Stomach (tissue), 9 donors: Measurements from ENCODE around the gene CHMP4A. TPM values are rescaled to one million over a fixed set of nuclear protein-coding genes. Genes with fewer than 3 reads are reported as not detected.

Experiments
- DNase-seq, 2 donors: peaks; one replicate each; pipeline versions ENCODE4 v3.0.0 to v3.0.0-alpha.2; 2013 to 2019
- H3K27ac ChIP-seq, 5 donors: fragments of 200-600 bp in 4 of 5; sonication (generic) in 4 of 5; one replicate each; pipeline ENCODE4 v1.5.1; 2013 to 2019; ENCODE audit warnings: mild to moderate bottlenecking in 1 of 5, moderate library complexity in 1 of 5
- H3K27me3 ChIP-seq, 3 donors: fragments of 200-600 bp; sonication (generic); one replicate each; pipeline ENCODE4 v1.5.1; 2017 to 2019; ENCODE audit warnings: mixed run types in 1 of 3
- H3K36me3 ChIP-seq, 4 donors: fragments of 200-600 bp; sonication (generic); 1 replicate in 3 of 4; 2 replicates in 1 of 4; pipeline ENCODE4 v1.5.1; 2016 to 2019
- H3K4me1 ChIP-seq, 4 donors: fragments of 200-600 bp; sonication (generic); one replicate each; pipeline ENCODE4 v1.5.1; 2016 to 2019
- H3K4me3 ChIP-seq, 4 donors: fragments of 200-600 bp; sonication (generic) in 3 of 4; one replicate each; pipeline ENCODE4 v1.5.1; 2016 to 2019; ENCODE audit warnings: mild to moderate bottlenecking in 1 of 4
- H3K9me3 ChIP-seq, 4 donors: fragments of 200-600 bp; sonication (generic); one replicate each; pipeline ENCODE4 v1.5.1; 2016 to 2019
- EP300 ChIP-seq: sonication (generic); formaldehyde crosslinking; IDR thresholded peaks from one replicate; pipeline ENCODE4 v1.6.1; 2017; ENCODE audit warnings: antibody characterized with exemption
- POLR2A ChIP-seq, 4 donors: fragments of 450-650 bp; IDR thresholded peaks; one replicate each; pipeline ENCODE4 v1.6.1; 2016; ENCODE audit warnings: antibody characterized with exemption in 4 of 4, control low read depth in 2 of 4, mild to moderate bottlenecking in 1 of 4, moderate library complexity in 1 of 4
- POLR2AphosphoS5 ChIP-seq, 3 donors: sonication (generic); formaldehyde crosslinking; IDR thresholded peaks; one replicate each; pipeline ENCODE4 v1.6.1; 2016; ENCODE audit warnings: antibody characterized with exemption in 3 of 3
- WGBS, 5 donors: extraction: QIAGEN DNeasy Blood & Tissue Kit in 3 of 5; methylation state at CpG; one replicate each; pipeline versions ENCODE4 v1.1.5 to v1.1.7; 2013 to 2018; 5-methylcytosine and 5-hydroxymethylcytosine counted together
- intact Hi-C: fragments of 100-400 bp; cut with DNase I; formaldehyde crosslinking; loops from one replicate; pipeline ENCODE4 v1.15.1; 2023; ENCODE audit warnings: low total_unique reads
- polyA plus RNA-seq, 3 donors: library from polyadenylated mRNA; stranded (reverse); fragments of 200-250 nt; gene quantifications; one replicate each; pipeline ENCODE4 v1.2.3, GENCODE V29; 2013
- total RNA-seq, 5 donors: library from RNA; depleted of rRNA; stranded (reverse); fragments of >200 nt; gene quantifications; one replicate each; pipeline versions ENCODE4 v1.1.0 to v1.2.3, GENCODE V29; 2014 to 2016
- TF ChIP-seq, protein P1 (sequence below), 7 experiments: fragments of 450-650 bp in 4 of 7; fragments of 200-600 bp in 3 of 7; sonication (generic) in 3 of 7; IDR thresholded peaks; one replicate each; pipeline ENCODE4 v1.5.1; 2016 to 2019; ENCODE audit warnings: antibody characterized with exemption in 7 of 7, control low read depth in 2 of 7, mild to moderate bottlenecking in 1 of 7
- donor health status: healthy with polysubstance abuse.
- donor health status: Bipolar disorder and iron deficiency.
- donor health status: healthy.

CHMP4A gene
- total and polyA plus RNA-seq, 8 donors = 27.8 to 135 (median 37.2) TPM; not detected in 1

DNA sequence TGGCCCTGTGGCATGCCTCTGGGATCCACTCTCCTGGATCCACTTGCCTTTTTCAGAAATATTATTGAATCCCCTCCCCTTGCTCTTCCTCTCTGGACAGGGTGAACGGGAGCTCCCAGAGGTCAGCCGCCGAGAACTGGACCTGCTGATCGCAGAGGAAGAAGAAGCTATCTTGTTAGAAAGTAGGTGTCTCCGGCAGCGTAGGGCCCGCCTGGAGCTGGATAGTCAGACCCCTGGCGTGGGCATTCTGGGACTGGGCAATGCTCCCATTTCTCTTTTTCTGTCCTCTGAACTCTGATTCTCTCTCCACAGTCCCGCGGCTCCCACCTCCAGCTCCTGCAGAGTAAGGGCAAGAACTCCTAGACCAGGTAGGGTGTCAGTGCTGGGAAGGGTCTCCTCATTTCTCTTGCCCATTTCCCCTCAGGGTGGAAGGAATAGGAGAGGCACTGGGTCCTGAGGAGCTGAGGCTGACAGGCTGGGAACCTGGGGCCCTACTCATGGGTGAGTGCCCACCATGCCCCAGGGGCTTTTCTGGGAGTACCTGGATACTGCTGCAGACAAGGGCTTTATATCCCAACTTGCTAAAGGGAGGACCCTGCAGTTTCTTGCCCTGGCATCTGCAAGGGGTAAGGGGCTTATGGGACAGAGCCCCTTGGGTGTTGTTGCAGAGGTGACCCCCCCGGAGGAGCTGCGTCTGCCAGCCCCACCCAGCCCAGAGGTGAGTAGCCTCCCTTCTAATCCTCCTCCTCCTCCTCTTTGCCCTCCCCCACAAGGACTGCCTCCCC, 36.1 kb downstream of the CHMP4A start:
- TF ChIP-seq, protein P1, sequence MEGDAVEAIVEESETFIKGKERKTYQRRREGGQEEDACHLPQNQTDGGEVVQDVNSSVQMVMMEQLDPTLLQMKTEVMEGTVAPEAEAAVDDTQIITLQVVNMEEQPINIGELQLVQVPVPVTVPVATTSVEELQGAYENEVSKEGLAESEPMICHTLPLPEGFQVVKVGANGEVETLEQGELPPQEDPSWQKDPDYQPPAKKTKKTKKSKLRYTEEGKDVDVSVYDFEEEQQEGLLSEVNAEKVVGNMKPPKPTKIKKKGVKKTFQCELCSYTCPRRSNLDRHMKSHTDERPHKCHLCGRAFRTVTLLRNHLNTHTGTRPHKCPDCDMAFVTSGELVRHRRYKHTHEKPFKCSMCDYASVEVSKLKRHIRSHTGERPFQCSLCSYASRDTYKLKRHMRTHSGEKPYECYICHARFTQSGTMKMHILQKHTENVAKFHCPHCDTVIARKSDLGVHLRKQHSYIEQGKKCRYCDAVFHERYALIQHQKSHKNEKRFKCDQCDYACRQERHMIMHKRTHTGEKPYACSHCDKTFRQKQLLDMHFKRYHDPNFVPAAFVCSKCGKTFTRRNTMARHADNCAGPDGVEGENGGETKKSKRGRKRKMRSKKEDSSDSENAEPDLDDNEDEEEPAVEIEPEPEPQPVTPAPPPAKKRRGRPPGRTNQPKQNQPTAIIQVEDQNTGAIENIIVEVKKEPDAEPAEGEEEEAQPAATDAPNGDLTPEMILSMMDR (IDR thresholded peaks at IDR 0.05) = no peak
- TF ChIP-seq POLR2AphosphoS5 (IDR thresholded peaks at IDR 0.05) (no peak), EP300 (no peak), POLR2A (IDR thresholded peaks at IDR 0.05) (no peak)
- intact Hi-C loops = no loop called here
- Histone ChIP-seq H3K4me3 (no peak overlapping the region), H3K27me3 (no peaks in the 10 kb centered on the region), H3K9me3 (no peaks in the 10 kb centered on the region), H3K36me3 (peaks cover 42 to 93% (median 87%) of the 10 kb centered on the region in 4 donors), H3K4me1 (peaks cover 0 to 17% (median 13%) of the 10 kb centered on the region in 4 donors), H3K27ac (no peak overlapping the region)
- 80 to 93% (median 84%) methylated on average over 10 to 12 of the region's 12 CpGs for WGBS, 5 donors
- DNase-seq = no peak

DNA sequence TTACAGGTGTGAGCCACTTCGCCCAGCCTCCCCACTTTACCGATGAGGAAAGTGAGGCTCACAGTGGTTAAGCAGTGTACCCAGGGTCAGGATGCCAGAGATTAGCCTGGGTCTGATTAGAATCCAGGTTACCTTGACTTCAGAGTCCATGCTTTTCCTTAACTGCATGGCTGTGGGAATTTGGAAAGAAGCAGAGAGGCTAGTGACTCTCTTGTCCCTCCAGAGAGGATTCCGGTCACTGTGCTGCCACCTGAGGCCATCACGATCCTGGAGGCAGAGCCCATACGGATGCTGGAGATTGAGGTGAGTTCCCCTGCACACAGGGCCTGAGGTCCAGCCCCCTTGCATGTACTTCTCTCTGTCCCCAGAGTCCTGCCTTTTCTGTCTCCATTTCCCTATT, 36.7 kb downstream of the CHMP4A start:
- no peak for DNase-seq
- H3K4me1 ChIP-seq = peaks cover 0 to 23% (median 19%) of the 10 kb centered on the region in 4 donors
- 82 to 92% (median 85%) methylated on average over 5 of the region's 5 CpGs for WGBS, 5 donors
- intact Hi-C loops = no loop called here
- peaks cover 38 to 87% (median 81%) of the 10 kb centered on the region in 4 donors for H3K36me3 ChIP-seq
- no peak overlapping the region for H3K4me3 ChIP-seq
- H3K27ac ChIP-seq = no peak overlapping the region
- no peaks in the 10 kb centered on the region for H3K27me3 ChIP-seq
- H3K9me3 ChIP-seq = no peaks in the 10 kb centered on the region
- no peak for TF ChIP-seq EP300

DNA sequence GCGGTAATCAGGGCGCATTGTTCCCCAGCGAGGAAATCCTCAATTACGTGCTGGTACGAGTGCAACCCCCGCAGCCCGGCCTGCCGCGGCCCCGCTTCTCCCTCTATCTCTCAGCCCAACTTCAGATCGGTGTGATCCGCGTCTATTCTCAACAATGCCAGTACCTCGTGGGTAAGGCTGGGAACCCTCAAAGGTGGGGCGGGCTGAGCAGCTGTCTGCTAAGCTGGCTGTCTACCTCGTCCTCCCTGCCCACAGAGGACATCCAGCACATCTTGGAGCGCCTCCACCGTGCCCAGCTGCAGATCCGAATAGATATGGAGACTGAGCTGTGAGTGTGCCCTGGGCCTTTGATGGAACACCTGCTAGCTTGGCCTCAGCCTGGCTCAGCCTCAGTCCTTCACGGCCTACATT, 40.4 kb downstream of the CHMP4A start:
- no peaks in the 10 kb centered on the region for H3K9me3 ChIP-seq
- TF ChIP-seq, protein P1 (IDR thresholded peaks at IDR 0.05) = no peak
- peaks cover 0 to 38% (median 22%) of the 10 kb centered on the region in 4 donors for H3K4me1 ChIP-seq
- H3K27me3 ChIP-seq = no peaks in the 10 kb centered on the region
- peaks cover 17 to 70% (median 64%) of the 10 kb centered on the region in 4 donors for H3K36me3 ChIP-seq
- WGBS, 5 donors = 28 to 44% (median 39%) methylated on average over 13 to 20 of the region's 20 CpGs
- intact Hi-C loops = no loop called here
- no peak for DNase-seq
- H3K4me3 ChIP-seq = peak overlapping the region; percentile 46 to 52 (median 48)
- peak overlapping the region; percentile 67 to 79 (median 75) for H3K27ac ChIP-seq

DNA sequence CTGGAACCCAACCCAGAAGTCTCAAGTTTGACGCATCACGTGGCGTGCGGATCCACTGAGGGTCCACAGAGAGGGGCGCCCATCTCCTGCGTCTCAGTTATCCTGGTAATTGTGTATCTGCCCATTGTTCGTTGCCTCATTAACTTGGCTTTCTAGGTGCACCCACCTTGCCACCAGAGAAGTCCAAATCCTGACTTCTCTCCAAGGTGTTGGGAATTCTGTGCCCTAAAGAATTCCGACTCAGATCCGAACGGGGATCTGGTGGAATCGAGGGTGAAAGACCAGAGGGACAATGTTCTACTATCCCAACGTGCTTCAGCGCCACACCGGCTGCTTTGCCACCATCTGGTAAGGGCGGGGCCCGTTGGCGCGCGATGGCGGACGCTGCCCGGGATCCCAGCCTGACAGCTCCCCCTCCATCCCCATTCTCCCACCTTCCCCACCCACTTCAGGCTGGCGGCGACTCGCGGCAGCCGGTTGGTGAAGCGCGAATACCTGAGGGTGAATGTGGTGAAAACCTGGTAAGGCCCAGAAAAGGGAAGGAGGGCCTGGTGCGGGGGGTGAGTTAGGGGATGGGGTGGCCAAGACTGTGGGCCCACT, 40.9 kb downstream of the CHMP4A start:
- H3K4me3 ChIP-seq = peak overlapping the region; percentile 46 to 52 (median 48)
- DNase-seq = peak in 1 of 2 donors; percentile 62
- H3K36me3 ChIP-seq = peaks cover 13 to 70% (median 64%) of the 10 kb centered on the region in 4 donors
- no peaks in the 10 kb centered on the region for H3K9me3 ChIP-seq
- intact Hi-C loops = no loop called here
- H3K27ac ChIP-seq = peak overlapping the region; percentile 67 to 79 (median 75)
- no peaks in the 10 kb centered on the region for H3K27me3 ChIP-seq
- WGBS, 5 donors = 16 to 38% (median 28%) methylated on average over 25 to 30 of the region's 30 CpGs
- H3K4me1 ChIP-seq = peaks cover 0 to 41% (median 22%) of the 10 kb centered on the region in 4 donors
- TF ChIP-seq EP300 = no peak
- no peak for TF ChIP-seq POLR2AphosphoS5 (IDR thresholded peaks at IDR 0.05)
- TF ChIP-seq, protein P1 (IDR thresholded peaks at IDR 0.05) = no peak
- no peak for TF ChIP-seq POLR2A (IDR thresholded peaks at IDR 0.05)
